Activated naive CD4-positive, alpha-beta T cell treated with anti-CD3 and anti-CD28 coated beads for 36 hours (primary cell): ENCODE measurements around the gene PLEKHA8. TPM values are rescaled to one million over a fixed set of nuclear protein-coding genes. Genes with fewer than 3 reads are reported as not detected.

Experiments used
- CTCF ChIA-PET: fragments of 350-600 bp; sonication (Branson Sonifier 250); formaldehyde crosslinking; loops from one replicate; lab custom pipeline; 2021; ENCODE audit warnings: antibody characterized with exemption; lab: Charles Lee
- DNase-seq: peaks from one replicate; pipeline ENCODE4 v3.0.0-alpha.2; 2020
- H3K27ac Mint-ChIP-seq: one replicate; pipeline ENCODE4 v1.8.0; 2021; ENCODE audit warnings: mild to moderate bottlenecking, mixed read lengths
- H3K27me3 Mint-ChIP-seq: one replicate; pipeline ENCODE4 v1.8.0; 2021; ENCODE audit warnings: low read depth, mixed read lengths
- H3K36me3 Mint-ChIP-seq: one replicate; pipeline ENCODE4 v1.8.0; 2021; ENCODE audit warnings: low read depth, mixed read lengths
- H3K4me1 Mint-ChIP-seq: one replicate; pipeline ENCODE4 v1.8.0; 2021; ENCODE audit warnings: low read depth, mixed read lengths
- H3K4me3 Mint-ChIP-seq: one replicate; pipeline ENCODE4 v1.8.0; 2021; ENCODE audit warnings: mild to moderate bottlenecking, moderate library complexity, mixed read lengths
- H3K9me3 Mint-ChIP-seq: one replicate; pipeline ENCODE4 v1.8.0; 2021; ENCODE audit warnings: mixed read lengths
- intact Hi-C: fragments of 100-400 bp; cut with micrococcal nuclease; formaldehyde crosslinking; loops from one replicate; pipeline ENCODE4 v1.15.1; 2023
- total RNA-seq, 2 experiments: library from RNA; stranded (reverse); gene quantifications; one replicate each; pipeline ENCODE4 v1.2.3, GENCODE V29; 2021

Gene PLEKHA8
- total RNA-seq, 2 experiments from 2014 or later = 8.7 to 10.1 TPM

- CTCF ChIA-PET = interaction anchor here (0.9 to 1.2 kb wide), 2 partner anchors 9 to 19 kb away, joined by 3 read pairs; no protein-coding TSS in a partner anchor
- Mint-ChIP-seq H3K36me3 (no peaks in the 10 kb centered on the region), H3K9me3 (no peaks in the 10 kb centered on the region), H3K27me3 (no peaks in the 10 kb centered on the region), H3K27ac (peak overlapping the region; percentile 51), H3K4me1 (peaks cover 38% of the 10 kb centered on the region), H3K4me3 (peak overlapping the region; percentile 36)
- intact Hi-C loops = no loop called here
- DNase-seq = peak; percentile 63
Observed at GRCh38 chr7:30157204-30157603, 129.0 kb downstream of the PLEKHA8 start.

GRCh38 chr7:30159163-30159562, 131.0 kb downstream of the PLEKHA8 start:
- CTCF ChIA-PET = no interaction called here
- peaks cover 55% of the 10 kb centered on the region for H3K4me1 Mint-ChIP-seq
- no peaks in the 10 kb centered on the region for H3K9me3 Mint-ChIP-seq
- H3K4me3 Mint-ChIP-seq = no peak overlapping the region
- H3K36me3 Mint-ChIP-seq = no peaks in the 10 kb centered on the region
- no peaks in the 10 kb centered on the region for H3K27me3 Mint-ChIP-seq
- H3K27ac Mint-ChIP-seq = no peak overlapping the region
- DNase-seq = no peak
- intact Hi-C loops = loop anchor here (1.0 kb wide), 1 partner anchor 10 kb away; no protein-coding TSS in a partner anchor

GRCh38 chr7:30159698-30160143, 131.5 kb downstream of the PLEKHA8 start:
- DNase-seq = peak; percentile 48
- H3K36me3 Mint-ChIP-seq = no peaks in the 10 kb centered on the region
- H3K4me1 Mint-ChIP-seq = peaks cover 55% of the 10 kb centered on the region
- H3K27me3 Mint-ChIP-seq = no peaks in the 10 kb centered on the region
- H3K9me3 Mint-ChIP-seq = no peaks in the 10 kb centered on the region
- no peak overlapping the region for H3K27ac Mint-ChIP-seq
- intact Hi-C loops = loop anchor here (1.0 to 10.0 kb wide), 4 partner anchors 10 to 578 kb away; partner anchors contain the start of genes GARS1 and NOD1
- H3K4me3 Mint-ChIP-seq = no peak overlapping the region
- CTCF ChIA-PET = interaction anchor here (0.6 kb wide), 1 partner anchor 26 kb away, joined by 3 read pairs; no protein-coding TSS in a partner anchor

- Mint-ChIP-seq H3K27me3 (no peaks in the 10 kb centered on the region), H3K4me1 (peaks cover 55% of the 10 kb centered on the region), H3K27ac (no peak overlapping the region), H3K36me3 (no peaks in the 10 kb centered on the region), H3K9me3 (no peaks in the 10 kb centered on the region), H3K4me3 (no peak overlapping the region)
- intact Hi-C loops = loop anchor here (5.0 to 10.0 kb wide), 3 partner anchors 314 to 577 kb away; partner anchors contain the start of genes GARS1 and NOD1
- DNase-seq = no peak
- CTCF ChIA-PET = interaction anchor here (0.6 kb wide), 1 partner anchor 27 kb away, joined by 3 read pairs; no protein-coding TSS in a partner anchor
Observed at GRCh38 chr7:30160329-30160728, 132.1 kb downstream of the PLEKHA8 start.

- H3K4me1 Mint-ChIP-seq = peaks cover 51% of the 10 kb centered on the region
- H3K36me3 Mint-ChIP-seq = no peaks in the 10 kb centered on the region
- H3K27me3 Mint-ChIP-seq = no peaks in the 10 kb centered on the region
- DNase-seq = no peak
- intact Hi-C loops = loop anchor here (1.0 to 10.0 kb wide), 7 partner anchors 27 to 575 kb away; partner anchors contain the start of genes FKBP14, GARS1, NOD1 and ZNRF2
- no peak overlapping the region for H3K27ac Mint-ChIP-seq
- CTCF ChIA-PET = no interaction called here
- no peak overlapping the region for H3K4me3 Mint-ChIP-seq
- no peaks in the 10 kb centered on the region for H3K9me3 Mint-ChIP-seq
Observed at GRCh38 chr7:30162133-30162532, 133.9 kb downstream of the PLEKHA8 start.

- Mint-ChIP-seq H3K4me1 (peaks cover 46% of the 10 kb centered on the region), H3K27me3 (no peaks in the 10 kb centered on the region), H3K4me3 (peak overlapping the region; percentile 11), H3K27ac (peak overlapping the region; percentile 72), H3K36me3 (no peaks in the 10 kb centered on the region), H3K9me3 (no peaks in the 10 kb centered on the region)
- peak; percentile 58 for DNase-seq
- intact Hi-C loops = loop anchor here (1.0 to 10.0 kb wide), 7 partner anchors 27 to 575 kb away; partner anchors contain the start of genes FKBP14, GARS1, NOD1 and ZNRF2
- CTCF ChIA-PET = interaction anchor here (0.5 to 2.2 kb wide), 5 partner anchors 51 to 368 kb away, joined by 3 to 6 read pairs (median 3); partner anchors contain the start of gene ZNRF2
Observed at GRCh38 chr7:30162622-30163124, 134.5 kb downstream of the PLEKHA8 start.

GRCh38 chr7:30163231-30163894, 135.2 kb downstream of the PLEKHA8 start:
- peak; percentile 58 for DNase-seq

GRCh38 chr7:30164567-30164966, 136.4 kb downstream of the PLEKHA8 start:
- CTCF ChIA-PET = interaction anchor here (0.8 to 2.2 kb wide), 6 partner anchors 10 to 575 kb away, joined by 3 to 6 read pairs (median 4); no protein-coding TSS in a partner anchor
- no peak for DNase-seq
- Mint-ChIP-seq H3K27me3 (no peaks in the 10 kb centered on the region), H3K4me1 (peaks cover 32% of the 10 kb centered on the region), H3K9me3 (no peaks in the 10 kb centered on the region), H3K4me3 (no peak overlapping the region), H3K36me3 (no peaks in the 10 kb centered on the region), H3K27ac (peak overlapping the region; percentile 14)
- intact Hi-C loops = loop anchor here (1.0 to 10.0 kb wide), 6 partner anchors 112 to 573 kb away; partner anchors contain the start of genes GARS1 and NOD1

More at GRCh38 chr7:30163231-30163894, 135.2 kb downstream of the PLEKHA8 start:
- Mint-ChIP-seq H3K4me3 (peak overlapping the region; percentile 43), H3K27ac (peak overlapping the region; percentile 72), H3K27me3 (no peaks in the 10 kb centered on the region), H3K9me3 (no peaks in the 10 kb centered on the region), H3K36me3 (no peaks in the 10 kb centered on the region), H3K4me1 (peaks cover 42% of the 10 kb centered on the region)
- CTCF ChIA-PET = interaction anchor here (0.5 to 2.2 kb wide), 7 partner anchors 9 to 1752 kb away, joined by 3 to 6 read pairs (median 3); partner anchors contain the start of gene ZNRF2
- intact Hi-C loops = loop anchor here (2.0 to 10.0 kb wide), 4 partner anchors 137 to 574 kb away; partner anchors contain the start of genes FKBP14, GARS1 and NOD1

GRCh38 chr7:30165590-30165989, 137.4 kb downstream of the PLEKHA8 start:
- H3K27me3 Mint-ChIP-seq = no peaks in the 10 kb centered on the region
- peaks cover 22% of the 10 kb centered on the region for H3K4me1 Mint-ChIP-seq
- H3K9me3 Mint-ChIP-seq = no peaks in the 10 kb centered on the region
- no peak for DNase-seq
- CTCF ChIA-PET = interaction anchor here (0.7 kb wide), 1 partner anchor 187 kb away, joined by 3 read pairs; no protein-coding TSS in a partner anchor
- no peak overlapping the region for H3K27ac Mint-ChIP-seq
- H3K36me3 Mint-ChIP-seq = no peaks in the 10 kb centered on the region
- intact Hi-C loops = loop anchor here (2.0 to 10.0 kb wide), 4 partner anchors 111 to 429 kb away; partner anchors contain the start of genes GARS1 and NOD1
- no peak overlapping the region for H3K4me3 Mint-ChIP-seq

- no peak overlapping the region for H3K27ac Mint-ChIP-seq
Observed at GRCh38 chr7:30166155-30166840, 138.1 kb downstream of the PLEKHA8 start.

GRCh38 chr7:30166841-30167235, 138.6 kb downstream of the PLEKHA8 start:
- intact Hi-C loops = loop anchor here (10.0 kb wide), 2 partner anchors 308 to 428 kb away; partner anchors contain the start of genes GARS1 and NOD1
- Mint-ChIP-seq H3K27ac (no peak overlapping the region), H3K9me3 (no peaks in the 10 kb centered on the region), H3K36me3 (no peaks in the 10 kb centered on the region), H3K4me1 (peaks cover 20% of the 10 kb centered on the region), H3K4me3 (no peak overlapping the region), H3K27me3 (no peaks in the 10 kb centered on the region)
- DNase-seq = no peak
- CTCF ChIA-PET = no interaction called here

More at GRCh38 chr7:30166155-30166840, 138.1 kb downstream of the PLEKHA8 start:
- no peaks in the 10 kb centered on the region for H3K9me3 Mint-ChIP-seq
- CTCF ChIA-PET = interaction anchor here (0.7 kb wide), 1 partner anchor 187 kb away, joined by 3 read pairs; no protein-coding TSS in a partner anchor
- intact Hi-C loops = loop anchor here (10.0 kb wide), 2 partner anchors 309 to 429 kb away; partner anchors contain the start of genes GARS1 and NOD1
- no peak overlapping the region for H3K4me3 Mint-ChIP-seq
- DNase-seq = no peak
- H3K36me3 Mint-ChIP-seq = no peaks in the 10 kb centered on the region
- peaks cover 20% of the 10 kb centered on the region for H3K4me1 Mint-ChIP-seq
- no peaks in the 10 kb centered on the region for H3K27me3 Mint-ChIP-seq
